NCI-H345 treated with DMSO at 0.1 percent for 48 hours (cell line): ENCODE results near the gene SIDT1.
"Not testable (repeated sequence)": the region's sequence is repeated elsewhere in the genome, so short reads cannot be mapped to it uniquely, and the experiment has no call there.

Experiments
- DNase-seq: peaks from one replicate; lab custom pipeline; 2025; ENCODE audit not compliant: unreplicated experiment; lab: John Stamatoyannopoulos, UW

SIDT1 gene

GRCh38 chr3:113631573-113631972 lies 99.2 kb downstream of the SIDT1 start:
- no peak for DNase-seq

DNA sequence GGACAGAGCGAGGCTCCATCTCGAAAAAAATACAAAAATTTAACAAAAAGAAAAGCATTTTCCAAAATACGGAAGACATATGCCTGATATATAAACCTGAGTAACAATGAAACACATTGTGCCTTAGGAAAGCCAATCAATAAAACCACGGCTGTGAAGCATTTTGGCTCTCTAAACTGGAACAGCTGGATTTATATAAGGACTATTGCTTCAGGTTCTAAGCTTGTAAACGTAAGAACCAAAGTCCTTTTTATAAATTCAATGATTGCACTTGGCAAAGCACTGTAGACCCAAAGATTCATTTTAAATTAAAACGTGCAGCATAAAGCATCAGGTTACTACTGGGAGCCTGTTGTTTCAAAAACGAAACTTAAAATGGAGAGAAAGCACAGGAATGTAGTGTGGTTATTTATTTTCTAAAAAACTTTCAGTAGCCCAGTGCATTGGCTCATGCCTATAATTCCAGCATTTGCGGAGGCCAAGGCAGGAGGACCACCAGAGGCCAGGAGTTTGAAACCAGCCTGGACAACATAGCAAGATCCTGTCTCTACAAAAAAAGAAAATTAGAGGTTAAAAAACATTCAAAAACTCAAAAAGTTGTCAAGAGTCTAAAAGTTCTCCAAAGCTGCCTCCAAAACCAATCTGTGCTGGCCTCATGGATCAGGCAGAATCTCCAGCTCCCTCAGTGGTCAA lies 102.6 kb downstream of the SIDT1 start:
- no peak for DNase-seq

DNA sequence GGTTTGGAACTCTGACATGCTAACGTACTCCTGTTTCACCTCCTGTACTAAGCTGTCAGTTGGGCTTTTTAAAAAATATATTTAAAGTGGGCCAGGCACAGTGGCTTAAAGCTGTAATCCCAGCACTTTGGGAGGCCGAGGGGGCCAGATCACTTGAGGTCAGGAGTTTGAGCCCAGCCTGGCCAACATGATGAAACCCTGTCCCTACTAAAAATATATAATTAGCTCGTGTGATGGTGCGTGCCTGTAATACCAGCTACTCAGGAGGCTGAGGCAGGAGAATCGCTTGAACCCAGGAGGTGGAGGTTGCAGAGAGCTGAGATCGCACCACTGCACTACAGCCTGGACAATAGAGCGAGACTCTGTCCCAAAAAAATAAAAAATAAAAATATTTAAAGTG lies 103.7 kb downstream of the SIDT1 start:
- DNase-seq: not testable (repeated sequence)

DNA sequence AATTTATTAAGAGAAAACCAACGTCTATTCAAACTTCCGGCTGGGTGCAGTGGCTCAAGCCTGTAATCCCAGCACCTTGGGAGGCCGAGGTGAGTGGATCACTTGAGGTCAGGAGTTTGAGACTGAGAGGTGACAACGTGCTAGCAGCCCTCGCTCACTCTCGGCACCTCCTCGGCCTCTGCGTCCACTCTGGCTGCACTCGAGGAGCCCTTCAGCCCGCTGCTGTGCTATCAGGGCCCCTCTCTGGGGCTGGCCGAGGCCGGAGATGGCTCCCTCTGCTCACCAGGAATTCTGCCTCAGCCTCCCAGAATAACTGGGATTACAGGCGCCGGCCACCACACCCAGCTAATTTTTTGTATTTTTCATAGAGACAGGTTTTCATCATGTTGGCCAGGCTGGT lies 105.4 kb downstream of the SIDT1 start:
- no peak for DNase-seq

DNA sequence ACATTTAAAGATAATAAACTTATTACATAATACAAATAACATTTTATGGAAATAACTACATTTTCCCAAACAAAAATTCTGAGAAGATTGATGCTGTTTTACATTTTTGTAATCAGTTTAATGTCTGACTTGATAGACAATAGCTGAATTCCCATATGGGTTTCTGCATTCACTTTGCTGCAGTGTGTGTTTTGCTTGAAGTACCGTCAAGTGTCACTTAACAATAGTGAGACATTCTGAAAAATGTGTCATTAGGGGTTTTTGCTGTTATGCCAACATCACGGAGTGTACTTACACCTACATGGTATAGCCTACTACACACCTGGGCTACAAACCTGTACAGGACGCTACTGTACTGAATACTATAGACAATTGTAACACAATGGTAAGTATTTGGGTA lies 106.6 kb downstream of the SIDT1 start:
- DNase-seq: no peak

- no peak for DNase-seq
Observed at GRCh38 chr3:113643583-113643982, 111.2 kb downstream of the SIDT1 start.

DNA sequence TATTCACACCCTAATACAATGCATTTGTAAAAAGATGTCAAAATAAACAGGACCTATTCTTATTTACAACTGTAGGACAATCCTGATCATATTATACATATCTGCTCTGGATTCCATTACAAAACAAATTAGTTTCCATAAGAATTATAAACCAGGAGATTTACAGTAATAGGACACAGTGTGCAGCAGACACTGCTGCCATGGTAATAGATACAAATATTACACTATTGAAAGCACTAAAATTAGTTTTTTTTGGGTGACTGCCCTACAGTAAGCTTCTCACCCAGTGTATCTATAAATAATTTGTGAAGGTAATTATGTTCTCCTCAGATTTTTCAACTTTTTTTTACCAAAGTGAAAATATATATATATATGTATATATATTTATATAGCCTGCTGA lies 116.2 kb downstream of the SIDT1 start:
- no peak for DNase-seq

- DNase-seq: no peak
Observed at GRCh38 chr3:113649174-113649845, 117.0 kb downstream of the SIDT1 start.

- DNase-seq: no peak
Observed at GRCh38 chr3:113654310-113654709, 122.0 kb downstream of the SIDT1 start.

DNA sequence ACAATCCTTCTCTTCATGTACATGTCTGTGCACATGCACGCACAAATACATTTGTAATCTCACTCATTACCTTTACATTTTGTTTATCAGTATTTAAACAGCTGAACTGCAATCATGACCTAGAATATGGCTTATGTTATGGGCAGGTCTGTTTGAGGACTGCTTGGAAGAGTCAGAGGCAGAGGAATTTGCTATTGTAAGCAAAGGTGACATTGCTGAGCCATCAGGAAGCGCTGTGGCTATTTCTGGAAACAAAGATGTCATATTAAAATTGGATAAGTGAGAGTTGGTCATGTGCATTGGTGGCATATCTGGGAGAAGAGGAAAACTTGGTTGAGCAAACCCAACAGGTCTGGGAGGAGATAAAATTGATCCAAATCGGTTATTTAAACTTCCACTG lies 122.5 kb downstream of the SIDT1 start:
- DNase-seq: no peak

DNA sequence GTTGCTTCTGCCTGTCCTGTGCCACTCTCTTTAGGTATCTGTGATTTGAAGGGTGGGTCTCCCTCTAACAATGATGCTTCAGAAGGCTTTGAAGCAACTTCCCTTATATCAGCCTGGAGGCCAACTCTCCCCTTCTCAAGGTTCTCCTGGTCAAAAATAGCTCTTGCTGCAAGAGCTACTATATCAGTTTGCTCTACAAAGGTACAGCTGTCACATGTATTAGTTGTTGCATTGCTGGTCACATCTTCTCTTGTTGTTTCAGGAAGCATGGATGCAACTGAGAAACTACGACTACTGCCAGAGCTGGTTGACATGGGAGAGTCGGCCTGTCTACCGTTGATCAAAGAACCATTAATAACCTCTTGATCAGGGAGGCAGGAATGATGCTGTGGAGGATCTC lies 125.8 kb downstream of the SIDT1 start:
- no peak for DNase-seq

- DNase-seq: peak; percentile 52
Observed at GRCh38 chr3:113659101-113659541, 126.8 kb downstream of the SIDT1 start.

DNA sequence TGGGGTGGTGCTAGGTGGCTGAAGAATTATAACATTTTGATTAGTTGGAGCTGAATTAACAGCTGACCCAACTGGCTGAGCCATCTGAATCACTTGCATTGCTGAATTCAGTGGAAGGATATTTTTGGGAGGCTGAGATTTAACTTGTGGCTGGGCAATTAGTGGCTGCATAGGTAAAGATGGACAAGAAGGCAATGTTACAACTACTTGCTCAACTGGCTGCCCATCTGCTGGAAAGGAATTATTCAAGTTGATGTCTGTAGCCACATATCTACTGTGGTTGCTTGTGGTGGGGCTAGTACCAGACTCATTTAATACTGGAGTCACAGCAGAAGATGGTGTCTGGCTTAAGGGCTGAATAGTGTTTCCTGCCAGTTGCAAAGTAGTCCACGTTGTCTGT lies 127.6 kb downstream of the SIDT1 start:
- DNase-seq: no peak

DNA sequence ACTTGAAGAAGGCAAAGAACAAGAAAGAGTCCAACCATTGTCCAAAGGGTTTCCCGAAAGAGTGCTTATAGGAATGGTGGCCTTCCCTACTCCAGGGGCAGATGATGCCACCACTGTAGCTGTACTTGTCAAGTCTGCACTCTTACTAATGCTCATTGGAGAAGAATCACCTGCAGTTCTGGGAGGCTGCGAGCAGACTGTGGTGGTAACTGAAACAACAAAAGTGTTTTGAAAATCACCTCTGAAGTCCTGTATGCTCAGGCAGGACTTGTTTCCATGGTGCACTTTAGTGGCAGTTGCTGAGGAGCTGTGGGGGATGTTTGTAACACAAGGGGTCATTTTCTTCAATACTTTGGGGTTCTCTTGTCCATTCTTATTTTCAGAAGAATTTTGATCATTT lies 128.1 kb downstream of the SIDT1 start:
- no peak for DNase-seq

- DNase-seq: no peak
Observed at GRCh38 chr3:113660896-113661295, 128.5 kb downstream of the SIDT1 start.

- DNase-seq: no peak
Observed at GRCh38 chr3:113662824-113663223, 130.5 kb downstream of the SIDT1 start.

DNA sequence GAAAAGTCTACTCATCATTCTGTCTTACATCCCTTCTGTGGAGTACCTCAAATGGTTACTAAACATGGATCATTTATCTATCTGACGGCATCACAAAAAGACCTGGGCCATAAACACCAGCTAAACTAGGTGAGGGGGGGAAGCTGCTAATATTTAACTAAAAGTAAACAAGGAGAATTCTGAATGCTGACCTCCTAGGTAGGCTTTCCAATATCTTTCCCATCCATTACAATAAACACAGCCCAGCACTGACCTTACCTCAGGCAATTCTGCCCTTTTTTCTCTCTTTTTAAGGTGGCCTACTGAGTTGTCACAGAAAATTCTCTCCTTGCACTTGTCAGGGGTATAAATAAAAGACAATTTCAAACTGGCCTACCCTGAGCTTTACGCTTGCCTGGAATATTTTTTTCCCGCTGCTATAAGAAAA lies 131.0 kb downstream of the SIDT1 start:
- no peak for DNase-seq

GRCh38 chr3:113663761-113664160 lies 131.4 kb downstream of the SIDT1 start:
- no peak for DNase-seq

DNA sequence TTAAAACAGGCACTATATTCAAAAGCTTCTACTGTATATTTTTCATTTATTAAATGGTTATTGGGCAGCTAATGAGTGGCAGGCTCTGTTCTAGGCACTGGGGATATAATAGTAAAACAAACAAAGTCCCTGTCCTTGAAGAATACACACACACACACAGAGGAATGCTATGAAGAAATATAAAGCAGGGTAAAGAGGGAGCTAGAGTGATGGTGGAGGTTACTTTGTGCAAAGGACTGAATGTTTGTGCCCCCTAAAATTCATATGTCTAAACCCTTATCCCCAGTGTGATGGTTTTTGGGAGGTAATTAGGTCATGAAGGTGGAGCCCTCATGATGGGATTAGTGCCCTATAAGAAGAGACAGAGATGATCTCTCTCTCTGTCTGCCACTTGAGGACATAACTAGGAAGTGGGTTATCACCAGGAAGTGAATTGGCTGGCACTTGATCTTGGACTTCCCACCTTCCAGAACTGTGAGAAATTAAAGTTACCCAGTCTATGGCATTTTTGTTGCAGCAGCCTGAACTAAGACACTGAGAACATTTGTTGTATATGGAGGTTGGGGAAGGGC lies 132.3 kb downstream of the SIDT1 start:
- no peak for DNase-seq

GRCh38 chr3:113668015-113668414 lies 135.7 kb downstream of the SIDT1 start:
- DNase-seq: no peak

- DNase-seq: no peak
Observed at GRCh38 chr3:113673593-113673992, 141.2 kb downstream of the SIDT1 start.

DNA sequence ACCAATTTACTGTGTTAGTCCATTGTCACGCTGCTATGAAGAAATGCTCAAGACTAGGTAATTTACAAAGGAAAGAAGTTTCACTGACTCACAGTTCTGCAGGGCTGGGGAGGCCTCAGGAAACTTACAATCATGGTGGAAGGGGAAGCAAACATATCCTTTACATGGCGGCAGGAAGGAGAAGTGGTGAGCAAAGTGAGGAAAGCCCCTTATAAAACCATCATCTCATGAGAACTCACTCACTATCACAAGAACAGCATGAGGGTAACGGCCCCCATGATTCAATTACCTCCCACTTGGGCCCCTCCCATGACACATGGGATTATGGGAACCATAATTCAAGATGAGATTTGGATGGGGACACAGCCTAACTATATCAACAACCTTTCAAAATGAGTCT lies 143.9 kb downstream of the SIDT1 start:
- DNase-seq: no peak
